K562 (cell line): Measurements from ENCODE around the gene STAB2. TPM values are rescaled to one million over a fixed set of nuclear protein-coding genes. Genes with fewer than 3 reads are reported as not detected.

Source experiments
- ATAC-seq: fragments of 200-7000 bp; cut with Tn5 transposase; 3 replicates; pipeline ENCODE4 v1.9.1; 2020; ENCODE audit warnings: moderate library complexity
- BruUV-seq: library from RNA; stranded (reverse); fragments of 400-500 nt; replicated peaks from 2 replicates; lab custom pipeline; 2021; lab: Mats Ljungman, UMichigan
- CTCF ChIA-PET: fragments of 300-600 bp; formaldehyde crosslinking; extraction: SDS; loops from one replicate; lab custom pipeline; 2021; ENCODE audit warnings: low intra/inter-chr PET ratio; lab: Yijun Ruan, JAX
- POLR2A ChIA-PET: fragments of 300-600, 350-650 bp; sonication (Branson Sonifier 250); formaldehyde crosslinking; extraction: SDS; loops from one replicate; lab custom pipeline; 2021; ENCODE audit warnings: antibody characterized with exemption, inconsistent platforms; lab: Yijun Ruan, JAX
- DNase-seq, 4 experiments: peaks; one replicate each; pipeline versions ENCODE4 v3.0.0 to v3.0.0-alpha.2; 2011 to 2018; ENCODE audit warnings: low spot score in 3 of 4, mixed read lengths in 3 of 4; ENCODE audit errors: extremely low read depth in 1 of 4
- FAIRE-seq: peaks from 2 replicates; lab custom pipeline; 2011; peaks lifted over from hg19 to GRCh38; lab: Jason Lieb, UNC
- H2AFZ ChIP-seq: 2 replicates; pipeline ENCODE4 v1.6.0; 2011; ENCODE audit warnings: low read depth, low read length, control low read depth, inconsistent platforms
- H3K27ac ChIP-seq: fragments of 200-600 bp; 3 replicates; pipeline ENCODE4 v1.8.0; 2011; ENCODE audit warnings: low read depth, mild to moderate bottlenecking, control low read depth, inconsistent platforms, low read length, moderate library complexity, mixed read lengths; ENCODE audit errors: extremely low read depth
- H3K27me3 ChIP-seq, 2 experiments: fragments of 300-600 bp in 1 of 2; 2 replicates in 1 of 2; 3 replicates in 1 of 2; pipeline versions ENCODE4 v1.6.0 to v1.8.0; 2011; ENCODE audit warnings: inconsistent platforms in 2 of 2, low read length in 2 of 2, mild to moderate bottlenecking in 1 of 2, mixed read lengths in 1 of 2, moderate library complexity in 1 of 2; ENCODE audit not compliant: control insufficient read depth in 2 of 2, insufficient read depth in 2 of 2
- H3K36me3 ChIP-seq: fragments of 300-600 bp; 3 replicates; pipeline ENCODE4 v1.8.0; 2011; ENCODE audit warnings: mild to moderate bottlenecking, low read length, inconsistent platforms; ENCODE audit not compliant: control insufficient read depth, insufficient read depth
- H3K4me1 ChIP-seq, 2 experiments: fragments of 200-600 bp in 1 of 2; replicated peaks in 1 of 2; 2 replicates in 1 of 2; 3 replicates in 1 of 2; pipeline versions ENCODE4 v1.5.1 to v1.8.0; 2011; ENCODE audit warnings: inconsistent platforms in 2 of 2, low read length in 2 of 2, mild to moderate bottlenecking in 1 of 2, mixed read lengths in 1 of 2, moderate library complexity in 1 of 2; ENCODE audit not compliant: control insufficient read depth in 2 of 2, insufficient read depth in 2 of 2
- H3K4me2 ChIP-seq: 2 replicates; pipeline ENCODE4 v1.6.1; 2011; ENCODE audit warnings: low read length, control low read depth, inconsistent platforms, mixed read lengths; ENCODE audit not compliant: insufficient read depth
- H3K4me3 ChIP-seq: fragments of 200-600 bp; sonication (generic), shearing (Covaris generic); 2 replicates; pipeline ENCODE4 v1.5.1; 2016; ENCODE audit warnings: control low read depth, inconsistent platforms
- H3K79me2 ChIP-seq: fragments of 200-600 bp; 3 replicates; pipeline ENCODE4 v1.8.0; 2011; ENCODE audit warnings: low read length, inconsistent platforms; ENCODE audit not compliant: control insufficient read depth, insufficient read depth
- H3K9ac ChIP-seq, 2 experiments: 2 replicates each; pipeline versions ENCODE4 v1.6.0 to v1.6.1; 2011; ENCODE audit warnings: low read depth in 2 of 2, low read length in 2 of 2, control low read depth in 1 of 2, inconsistent platforms in 1 of 2, mild to moderate bottlenecking in 1 of 2, mixed read lengths in 1 of 2; ENCODE audit not compliant: insufficient read depth in 1 of 2
- H3K9me1 ChIP-seq: one replicate; pipeline ENCODE4 v1.6.0; 2011; ENCODE audit warnings: inconsistent platforms, mild to moderate bottlenecking, low read length, moderate library complexity; ENCODE audit not compliant: control insufficient read depth, insufficient read depth
- H3K9me3 ChIP-seq: replicated peaks from 2 replicates; pipeline ENCODE4 v1.5.1; 2011; ENCODE audit warnings: low read depth, low read length, inconsistent platforms; ENCODE audit not compliant: control insufficient read depth, insufficient read depth
- H4K20me1 ChIP-seq: replicated peaks from 2 replicates; pipeline ENCODE4 v1.6.1; 2011; ENCODE audit warnings: low read length, inconsistent platforms, mixed read lengths; ENCODE audit not compliant: control insufficient read depth, insufficient read depth
- CCNT2 ChIP-seq: IDR thresholded peaks from 2 replicates; pipeline ENCODE4 v1.6.1; 2011; ENCODE audit warnings: borderline replicate concordance, low read depth, mild to moderate bottlenecking, moderate library complexity, mixed read lengths, low read length; ENCODE audit not compliant: insufficient read length; ENCODE audit errors: extremely low read depth
- CTCF ChIP-seq, 3 experiments: IDR thresholded peaks in 2 of 3; conservative IDR thresholded peaks in 1 of 3; 2 replicates each; pipeline ENCODE4 v1.5.1; 2011 to 2012; ENCODE audit warnings: low read length in 3 of 3, mild to moderate bottlenecking in 3 of 3, control low read depth in 2 of 3, improper control_type of control experiment in 1 of 3, inconsistent platforms in 1 of 3, low read depth in 1 of 3, mixed read lengths in 1 of 3, moderate library complexity in 1 of 3; ENCODE audit not compliant: insufficient read depth in 2 of 3
- HDAC2 ChIP-seq: fragments of 450-650 bp; IDR thresholded peaks from 2 replicates; pipeline ENCODE4 v1.6.1; 2016; ENCODE audit warnings: mild to moderate bottlenecking
- RBM22 ChIP-seq: fragments of 200-400 bp; formaldehyde crosslinking; IDR thresholded peaks from 2 replicates; pipeline ENCODE4 v1.6.1; 2018; ENCODE audit warnings: low read length, low read depth; ENCODE audit not compliant: poor library complexity, severe bottlenecking
- SMC3 ChIP-seq: conservative IDR thresholded peaks from 2 replicates; pipeline ENCODE4 v1.6.1; 2011; ENCODE audit warnings: low read depth, low read length, improper control_type of control experiment; ENCODE audit not compliant: insufficient read depth
- STAG1 ChIP-seq: sonication (generic); formaldehyde crosslinking; IDR thresholded peaks from 2 replicates; pipeline ENCODE4 v1.5.0; 2020; ENCODE audit warnings: missing genetic modification reagents, borderline replicate concordance
- TBL1XR1 ChIP-seq, 2 experiments: IDR thresholded peaks; 2 replicates each; pipeline ENCODE4 v1.6.1; 2012; ENCODE audit warnings: improper control_type of control experiment in 2 of 2, low read length in 2 of 2, mild to moderate bottlenecking in 1 of 2
- TCF7 ChIP-seq: sonication (generic); IDR thresholded peaks from 2 replicates; pipeline ENCODE4 v1.6.1; 2016; ENCODE audit warnings: antibody characterized with exemption, borderline replicate concordance
- ZNF75A ChIP-seq: fragments of 450-650 bp; formaldehyde crosslinking; IDR thresholded peaks from 2 replicates; pipeline ENCODE4 v1.4.0; 2020; ENCODE audit warnings: mild to moderate bottlenecking
- WGBS: fragments of 100-300 bp; shearing (Covaris generic); methylation state at CpG from one replicate; pipeline ENCODE4 v1.1.6; 2016; ENCODE audit warnings: low coverage, mixed read lengths; ENCODE audit not compliant: insufficient coverage; ENCODE audit errors: missing lambda C conversion rate; 5-methylcytosine and 5-hydroxymethylcytosine counted together
- in situ Hi-C: fragments of 300-500 bp; cut with MboI; formaldehyde crosslinking; loops from 4 replicates; pipeline ENCODE4 v1.15.0; 2018; ENCODE audit warnings: inconsistent platforms, mixed read lengths
- intact Hi-C: fragments of 100-400 bp; cut with micrococcal nuclease; formaldehyde crosslinking; loops from 2 replicates; pipeline ENCODE4 v1.14.2; 2022
- polyA plus RNA-seq, 8 experiments: library from polyadenylated mRNA; depleted of rRNA in 4 of 8; stranded (reverse) in 5 of 8; unstranded in 3 of 8; fragments of >200 nt; fragmentation: Nextera tagmentation in 2 of 8; fragmentation: Illumina TruSeq in 1 of 8; extraction: Ambion mirVana in 2 of 8; extraction: Trizol in 1 of 8; gene quantifications; 2 replicates each; pipeline versions ENCODE4 v1.2.1 to v1.2.3, GENCODE V29; 2011 to 2014; ENCODE audit warnings: inconsistent platforms in 1 of 8, missing spikeins in 1 of 8
- total RNA-seq, 7 experiments: library from RNA; depleted of rRNA in 6 of 7; stranded (reverse); fragments of >200 nt in 6 of 7; fragmentation: Illumina TruSeq in 2 of 7; extraction: Trizol in 2 of 7; gene quantifications; 2 replicates each; pipeline versions ENCODE4 v1.2.1 to v1.2.3, GENCODE V29; 2011 to 2021; ENCODE audit warnings: low replicate concordance in 1 of 7
- TF ChIP-seq, protein P1 (sequence below): fragments of 450-650 bp; IDR thresholded peaks from 2 replicates; pipeline ENCODE4 v1.6.1; 2014; ENCODE audit warnings: low read depth, mild to moderate bottlenecking, moderate library complexity, borderline replicate concordance

Gene STAB2
- total and polyA plus RNA-seq, 9 of the 15 experiments (the other 6 are each of a cell fraction or from before 2014, with no cell fraction given), result 0.10 TPM; not detected in 8

DNA sequence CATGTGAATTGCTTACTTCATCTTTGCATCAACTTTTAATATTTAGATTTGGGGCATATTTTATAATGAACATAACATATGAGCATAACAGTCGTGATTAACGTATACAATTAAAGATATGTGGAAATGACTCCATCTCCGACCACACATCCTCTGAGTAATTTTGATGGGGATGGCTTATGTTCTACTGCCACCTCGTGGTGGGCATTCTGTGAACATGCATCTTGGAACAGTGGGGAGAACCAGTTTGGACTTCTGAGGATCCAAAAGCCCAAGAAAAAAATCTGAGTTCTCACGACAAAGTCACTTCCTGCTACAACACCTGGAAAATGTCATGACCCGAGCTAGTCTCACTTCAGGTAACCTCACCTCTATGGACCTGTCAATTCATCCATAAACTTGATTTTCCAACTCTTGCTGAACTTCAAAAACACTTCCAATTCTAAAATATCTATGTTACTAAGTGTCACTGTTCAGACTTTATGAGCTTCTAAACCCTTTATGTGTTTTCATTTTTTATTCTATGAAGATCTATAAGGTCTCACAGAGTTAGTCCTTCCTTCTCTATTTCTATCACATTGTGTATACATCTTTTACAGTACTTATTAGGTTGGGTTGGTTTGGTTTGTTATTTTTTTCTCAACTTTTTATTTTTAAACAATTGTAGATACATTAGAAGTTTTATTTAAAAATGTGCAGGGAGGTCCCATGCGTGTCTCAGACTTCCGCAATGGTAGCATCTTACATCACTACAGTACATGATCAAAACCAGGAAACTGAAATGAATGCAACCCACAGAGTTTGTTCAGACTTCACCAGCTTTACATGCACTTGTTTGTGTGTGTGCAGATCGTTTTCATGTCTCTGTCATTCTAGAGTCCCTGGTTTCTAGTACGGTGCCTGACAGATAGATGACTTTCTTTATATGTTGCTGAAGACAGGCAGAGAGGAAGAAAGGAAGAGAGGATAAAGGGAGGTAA, 38.2 kb upstream of the STAB2 start (continued):
- TF ChIP-seq STAG1 (CRISPR knock-in tag) (peak; percentile 54; the same call in 1 of the 2 replicates), CTCF (IDR thresholded peaks at IDR 0.05 in 2 of 3, conservative IDR thresholded peaks at IDR 0.05 in 1 of 3; ENCODE audit: insufficient read depth in 2 of 3, low read depth in 1 of 3, low read length in 3 of 3) (peak; percentile 76 to 89 (median 78)), SMC3 (peak; percentile 77), RBM22 (no peak)

DNA sequence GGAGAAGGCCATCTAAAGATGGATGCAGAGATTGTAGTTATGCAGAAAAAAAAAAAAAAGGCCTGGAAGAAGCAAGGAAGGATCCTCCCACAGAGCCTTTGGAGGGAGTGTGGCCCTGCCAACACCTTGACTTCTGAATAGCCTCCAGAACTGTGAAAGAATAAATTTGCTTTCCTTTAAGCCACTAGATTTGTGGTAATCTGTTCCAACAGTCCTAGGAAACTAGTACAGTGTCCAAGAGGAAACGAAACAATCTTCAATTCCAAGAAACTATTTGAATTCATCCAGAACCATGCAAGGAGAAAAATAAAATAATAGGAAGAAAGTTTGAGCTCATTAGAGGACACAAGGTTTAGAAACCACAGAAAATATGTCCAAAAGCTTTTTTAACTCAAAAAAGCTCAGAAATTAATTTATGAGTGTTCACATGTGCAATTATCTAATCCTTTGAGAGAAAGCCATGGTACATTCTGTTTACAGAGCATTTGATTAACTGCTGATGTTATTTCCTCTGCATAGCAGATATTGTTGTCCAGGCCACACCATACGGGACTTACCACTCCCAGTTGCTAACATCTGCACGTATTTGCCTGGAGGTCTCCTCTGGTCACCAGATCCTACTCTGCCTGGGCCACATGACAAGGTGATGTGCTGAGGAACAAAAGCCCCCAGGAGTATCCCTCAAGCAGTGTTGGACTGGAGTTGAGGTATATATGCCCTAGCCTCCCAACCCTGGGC, 30.0 kb upstream of the STAB2 start:
- ATAC-seq (no peak), DNase-seq (no peak), FAIRE-seq (no peak)
- Histone ChIP-seq H3K79me2 (no peaks in the 10 kb centered on the region), H3K9me3 (no peaks in the 10 kb centered on the region), H3K9ac (no peak overlapping the region), H3K27ac (no peak overlapping the region), H3K9me1 (no peaks in the 10 kb centered on the region), H2AFZ (no peak overlapping the region), H3K27me3 (no peaks in the 10 kb centered on the region), H3K4me3 (no peak overlapping the region), H3K4me1 (no peaks in the 10 kb centered on the region), H3K4me2 (no peak overlapping the region), H3K36me3 (no peaks in the 10 kb centered on the region), H4K20me1 (no peaks in the 10 kb centered on the region)
- ChIA-PET CTCF (no interaction called here), POLR2A (interaction anchor here (0.6 kb wide), 1 partner anchor 1667 kb away, joined by 4 read pairs; no protein-coding TSS in a partner anchor)
- TF ChIP-seq ZNF75A (CRISPR knock-in tag), result no peak
- no peak for TF ChIP-seq TBL1XR1 (IDR thresholded peaks at IDR 0.05; ENCODE audit: low read length in 2 of 2)
- no peak for TF ChIP-seq CCNT2
- TF ChIP-seq, protein P1, sequence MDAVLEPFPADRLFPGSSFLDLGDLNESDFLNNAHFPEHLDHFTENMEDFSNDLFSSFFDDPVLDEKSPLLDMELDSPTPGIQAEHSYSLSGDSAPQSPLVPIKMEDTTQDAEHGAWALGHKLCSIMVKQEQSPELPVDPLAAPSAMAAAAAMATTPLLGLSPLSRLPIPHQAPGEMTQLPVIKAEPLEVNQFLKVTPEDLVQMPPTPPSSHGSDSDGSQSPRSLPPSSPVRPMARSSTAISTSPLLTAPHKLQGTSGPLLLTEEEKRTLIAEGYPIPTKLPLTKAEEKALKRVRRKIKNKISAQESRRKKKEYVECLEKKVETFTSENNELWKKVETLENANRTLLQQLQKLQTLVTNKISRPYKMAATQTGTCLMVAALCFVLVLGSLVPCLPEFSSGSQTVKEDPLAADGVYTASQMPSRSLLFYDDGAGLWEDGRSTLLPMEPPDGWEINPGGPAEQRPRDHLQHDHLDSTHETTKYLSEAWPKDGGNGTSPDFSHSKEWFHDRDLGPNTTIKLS, result no peak
- no peak for TF ChIP-seq HDAC2
- TF ChIP-seq TCF7, result no peak
- in situ Hi-C loops (no loop called here), intact Hi-C loops (no loop called here)
- WGBS, result 0% methylated on average over 3 of the region's 3 CpGs
- BruUV-seq, result no TSS peak
